HG03175 (cell line): Measurements from ENCODE around the gene NQO1.
"Not testable (repeated sequence)": the region's sequence is repeated elsewhere in the genome, so short reads cannot be mapped to it uniquely, and the experiment has no call there.

Experiments
- ATAC-seq: cut with Tn5 transposase; IDR thresholded peaks from one replicate; pipeline ENCODE4 v1.9.1; 2021; ENCODE audit warnings: mild to moderate bottlenecking, moderate library complexity; ENCODE audit not compliant: unreplicated experiment

Gene NQO1

GRCh38 chr16:69744363-69745231, 18.2 kb upstream of the NQO1 start:
- ATAC-seq = no peak

- no peak for ATAC-seq
Measured at GRCh38 chr16:69741951-69742904, 15.9 kb upstream of the NQO1 start.

- ATAC-seq = no peak
Measured at GRCh38 chr16:69741519-69741918, 15.2 kb upstream of the NQO1 start.

- ATAC-seq = no peak
Measured at GRCh38 chr16:69732101-69732500, 5.7 kb upstream of the NQO1 start.

- ATAC-seq = not testable (repeated sequence)
Measured at GRCh38 chr16:69731280-69731679, 4.9 kb upstream of the NQO1 start.

- not testable (repeated sequence) for ATAC-seq
Measured at GRCh38 chr16:69729030-69729429, 2.7 kb upstream of the NQO1 start.

GRCh38 chr16:69727916-69728270, 1.5 kb upstream of the NQO1 start:
- no peak for ATAC-seq

- ATAC-seq = no peak
Measured at GRCh38 chr16:69725480-69726312, 664 bp downstream of the NQO1 start.

- ATAC-seq = no peak
Measured at GRCh38 chr16:69724981-69725479, 1.3 kb downstream of the NQO1 start.

- no peak for ATAC-seq
Measured at GRCh38 chr16:69724414-69724873, 1.9 kb downstream of the NQO1 start.

GRCh38 chr16:69721441-69721957, 4.9 kb downstream of the NQO1 start:
- no peak for ATAC-seq

GRCh38 chr16:69720822-69721430, 5.4 kb downstream of the NQO1 start:
- ATAC-seq = no peak

- ATAC-seq = no peak
Measured at GRCh38 chr16:69718111-69718764, 8.1 kb downstream of the NQO1 start.

- ATAC-seq = no peak
Measured at GRCh38 chr16:69717066-69717465, 9.3 kb downstream of the NQO1 start.

GRCh38 chr16:69712914-69713581, 13.3 kb downstream of the NQO1 start:
- ATAC-seq = no peak

GRCh38 chr16:69712277-69712676, 14.1 kb downstream of the NQO1 start:
- no peak for ATAC-seq

- no peak for ATAC-seq
Measured at GRCh38 chr16:69711115-69711740, 15.1 kb downstream of the NQO1 start.

- ATAC-seq = no peak
Measured at GRCh38 chr16:69709456-69710084, 16.8 kb downstream of the NQO1 start.
